Posterior vena cava (tissue), 2 donors: ENCODE results near the gene FAM180B. TPM values are rescaled to one million over a fixed set of nuclear protein-coding genes. Genes with fewer than 3 reads are reported as not detected.
A peak's percentile ranks its signal among the peaks of the same experiment; 100 is the strongest.

Experiments
- DNase-seq: peaks from one replicate; pipeline ENCODE4 v3.0.0-alpha.2; 2020; ENCODE audit warnings: low spot score
- intact Hi-C, 2 donors: fragments of 100-400 bp; cut with DNase I; formaldehyde crosslinking; loops; one replicate each; pipeline versions ENCODE4 v1.14.1 to v1.14.2; 2022 to 2023
- total RNA-seq, 2 donors: library from RNA; stranded (reverse); fragmentation: NEBNext Ultra II Directional; extraction: Animal tissue kit (Norgen Biotek cat#: 25700); gene quantifications; one replicate each; pipeline ENCODE4 v1.2.1, GENCODE V29; 2021
- donor health status: DM: yes; HTN: yes; CAD: no.
- donor health status: DM: yes; HTN: yes; CAD: no.

FAM180B gene
- total RNA-seq, 2 donors from 2014 or later: 3.4 to 7.2 TPM

DNA sequence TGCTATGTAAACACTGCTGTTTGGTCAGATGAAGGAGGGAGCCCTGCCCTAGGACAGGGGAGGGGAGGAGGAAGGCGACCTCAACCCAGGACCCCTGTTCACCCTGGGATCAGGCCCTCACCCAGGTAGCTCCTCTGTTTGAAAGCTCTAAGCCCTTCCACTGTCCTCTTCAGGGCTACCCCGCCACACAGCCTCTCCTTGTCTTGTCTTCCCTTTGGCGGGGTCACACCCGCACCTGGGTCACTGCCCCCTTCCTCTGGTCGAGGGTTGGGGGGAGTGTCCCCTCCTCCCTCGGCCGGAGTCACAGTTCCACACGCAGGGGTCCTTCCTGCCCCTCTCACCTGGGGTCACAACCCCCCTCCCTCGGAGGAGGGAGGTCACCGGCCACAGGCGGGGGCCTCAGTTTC is 21.5 kb upstream of the FAM180B start:
- intact Hi-C loops: no loop called here

DNA sequence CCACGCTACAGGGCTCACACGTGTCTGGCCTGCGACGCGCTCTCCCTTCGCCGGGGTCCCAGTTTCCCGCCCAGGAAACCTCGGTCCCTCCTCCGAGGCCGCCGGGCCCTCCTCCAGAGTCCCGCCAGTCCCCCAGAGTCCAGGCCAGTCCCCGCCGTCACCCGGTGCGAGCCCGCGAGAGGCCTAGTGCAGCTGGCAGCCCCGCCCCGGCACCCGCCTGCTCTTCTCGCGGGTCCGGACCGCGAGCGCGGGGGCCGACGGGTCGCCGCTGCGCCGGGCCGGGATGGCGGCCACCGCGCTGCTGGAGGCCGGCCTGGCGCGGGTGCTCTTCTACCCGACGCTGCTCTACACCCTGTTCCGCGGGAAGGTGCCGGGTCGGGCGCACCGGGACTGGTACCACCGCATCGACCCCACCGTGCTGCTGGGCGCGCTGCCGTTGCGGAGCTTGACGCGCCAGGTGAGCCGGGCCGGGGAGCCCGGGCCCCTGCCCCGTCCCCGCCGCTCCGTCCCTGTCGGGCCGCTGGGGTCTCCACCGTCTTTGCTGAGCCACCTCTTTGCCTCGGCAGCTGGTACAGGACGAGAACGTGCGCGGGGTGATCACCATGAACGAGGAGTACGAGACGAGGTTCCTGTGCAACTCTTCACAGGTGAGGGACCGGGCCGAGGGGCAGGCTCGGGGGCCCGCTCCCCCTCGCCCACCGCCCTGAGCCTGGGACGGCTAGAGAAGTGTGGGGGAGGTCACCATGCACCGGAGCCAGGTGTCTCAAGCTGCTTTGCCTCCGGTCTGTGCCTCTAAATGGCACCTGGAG is 20.9 kb upstream of the FAM180B start, which contains the start of gene PTPMT1:
PTPMT1 (plus strand) TSS at position 260 of the 809 bp plus-strand sequence; CDS start at position 284, 24 bp downstream.
- intact Hi-C loops: no loop called here
- peak; percentile 93 for DNase-seq

More for the DNA sequence above, 21.5 kb upstream of the FAM180B start:
- no peak for DNase-seq

DNA sequence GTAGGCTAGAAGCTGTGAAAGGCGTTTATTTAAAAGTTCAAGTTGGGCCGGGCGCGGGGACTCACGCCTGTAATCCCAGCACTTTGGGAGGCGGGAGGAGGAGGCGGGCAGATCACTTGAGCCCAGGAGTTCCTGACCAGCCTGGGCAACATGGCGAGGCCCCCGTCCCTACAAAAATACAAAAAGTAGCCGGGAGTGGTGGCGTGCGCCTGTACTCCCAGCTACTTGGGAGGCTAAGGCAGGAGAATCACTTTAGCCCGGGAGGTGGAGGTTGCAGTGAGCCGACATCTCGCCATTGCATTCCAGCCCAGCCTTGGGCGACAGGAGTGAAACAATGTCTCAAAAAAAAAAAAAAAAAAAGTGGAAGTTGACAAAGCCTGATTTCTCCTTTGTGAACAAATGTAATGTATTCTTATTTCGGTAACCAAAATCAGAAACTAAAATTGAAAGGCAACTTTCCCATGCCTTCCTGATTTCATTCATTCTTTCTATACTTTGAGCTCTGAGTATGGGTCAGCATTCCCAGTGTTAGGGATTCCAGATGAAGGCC is 20.3 kb upstream of the FAM180B start:
- no peak for DNase-seq
- intact Hi-C loops: no loop called here

DNA sequence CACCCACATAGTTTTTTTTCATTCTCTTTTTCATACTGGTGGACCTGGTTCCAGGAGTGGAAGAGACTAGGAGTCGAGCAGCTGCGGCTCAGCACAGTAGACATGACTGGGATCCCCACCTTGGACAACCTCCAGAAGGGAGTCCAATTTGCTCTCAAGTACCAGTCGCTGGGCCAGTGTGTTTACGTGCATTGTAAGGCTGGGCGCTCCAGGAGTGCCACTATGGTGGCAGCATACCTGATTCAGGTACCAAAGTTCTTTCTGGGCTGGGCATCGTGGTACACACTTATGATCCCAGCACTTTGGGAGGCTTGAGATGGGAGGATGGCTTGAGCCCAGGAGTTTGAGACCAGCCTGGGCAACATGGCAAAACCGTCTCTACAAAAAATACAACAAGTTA is 16.8 kb upstream of the FAM180B start:
- intact Hi-C loops: no loop called here
- no peak for DNase-seq

DNA sequence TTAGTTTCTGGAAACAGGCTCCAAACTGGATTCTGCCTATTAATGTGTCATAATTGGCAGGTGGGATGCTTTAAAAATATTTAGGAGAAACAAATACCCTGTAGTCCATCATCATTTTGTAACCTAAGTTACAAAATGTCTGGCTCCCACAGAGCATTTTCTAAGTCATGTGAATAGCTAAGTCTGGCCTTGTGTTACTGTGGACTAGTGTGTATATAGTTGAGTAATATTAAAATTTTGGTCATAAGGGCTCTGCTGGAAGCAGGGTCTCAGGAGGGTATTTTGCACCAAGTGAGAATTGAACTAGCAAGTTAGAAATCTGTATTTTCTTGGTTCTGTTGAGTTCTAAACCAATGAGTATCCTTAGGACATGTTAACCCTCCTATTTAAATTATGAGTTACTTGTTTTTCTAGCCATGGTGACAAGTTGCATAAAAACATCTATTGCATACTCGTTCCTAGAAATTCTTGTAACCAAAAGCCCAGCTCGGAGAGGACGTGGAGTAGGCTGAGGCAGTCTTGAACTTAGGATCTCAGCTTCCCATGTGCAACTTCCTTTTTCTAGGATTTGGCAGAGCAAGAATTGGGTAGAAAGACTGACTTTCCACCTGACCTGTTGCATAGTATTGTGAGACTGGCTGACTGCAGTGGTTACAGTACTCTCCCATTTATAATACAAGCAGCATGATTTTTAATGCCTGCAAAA is 15.7 kb upstream of the FAM180B start:
- no peak for DNase-seq
- intact Hi-C loops: no loop called here

DNA sequence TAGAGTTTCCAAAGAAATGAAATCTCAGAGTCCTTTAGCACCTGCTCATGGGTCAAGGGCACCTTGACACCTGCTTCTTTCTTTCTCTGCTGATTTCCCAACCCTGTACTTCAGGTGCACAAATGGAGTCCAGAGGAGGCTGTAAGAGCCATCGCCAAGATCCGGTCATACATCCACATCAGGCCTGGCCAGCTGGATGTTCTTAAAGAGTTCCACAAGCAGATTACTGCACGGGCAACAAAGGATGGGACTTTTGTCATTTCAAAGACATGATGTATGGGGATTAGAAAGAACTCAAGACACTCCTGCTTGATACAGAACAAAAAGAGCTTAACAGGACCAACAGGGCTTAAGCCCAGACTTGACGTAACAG is 15.1 kb upstream of the FAM180B start:
- intact Hi-C loops: no loop called here
- DNase-seq: no peak

DNA sequence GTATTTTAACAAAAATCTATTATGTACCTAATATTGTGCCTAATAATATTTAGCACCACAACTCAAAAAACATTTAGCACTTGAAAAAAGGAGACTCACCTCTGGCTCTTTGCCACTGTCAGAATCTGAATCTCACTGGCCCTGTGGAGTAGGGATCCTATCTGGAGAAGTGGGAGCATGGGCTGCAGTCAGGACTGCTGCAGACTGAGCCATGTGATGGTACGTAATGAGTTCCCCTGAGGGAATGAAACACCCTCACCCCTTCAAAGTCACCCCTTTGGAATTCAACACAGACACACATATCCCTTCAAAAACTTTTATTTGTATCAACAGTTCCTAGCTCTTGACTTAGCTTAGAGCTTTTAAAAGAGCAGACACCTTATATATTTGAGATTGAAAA is 14.6 kb upstream of the FAM180B start:
- intact Hi-C loops: no loop called here
- DNase-seq: no peak

DNA sequence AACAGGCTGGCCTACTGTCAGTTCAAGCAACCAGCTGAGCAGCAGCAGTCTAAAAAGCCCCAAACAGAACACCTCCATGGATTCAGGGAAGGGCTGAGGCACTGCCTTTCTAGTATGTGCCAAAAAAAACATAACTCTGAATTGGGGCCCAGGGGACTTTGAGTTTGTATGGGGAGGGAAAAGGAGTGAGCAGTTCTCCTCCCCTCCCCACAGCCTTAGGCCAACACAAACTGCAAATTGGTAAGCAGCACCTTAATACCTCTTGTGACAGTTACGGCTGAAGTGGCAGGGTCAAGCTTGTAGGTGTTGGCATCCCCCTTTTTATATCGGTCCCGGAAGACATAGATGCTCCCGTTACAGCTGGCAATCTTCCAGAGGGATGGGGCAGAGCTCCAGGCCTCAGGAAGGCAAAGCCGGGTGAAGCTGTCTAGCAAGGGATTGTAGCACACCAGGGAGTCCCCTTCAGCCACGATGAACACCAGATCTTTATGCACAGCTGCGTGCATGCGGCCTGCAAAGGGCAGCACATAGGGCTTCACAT is 13.7 kb upstream of the FAM180B start:
- intact Hi-C loops: no loop called here
- peak; percentile 51 for DNase-seq

DNA sequence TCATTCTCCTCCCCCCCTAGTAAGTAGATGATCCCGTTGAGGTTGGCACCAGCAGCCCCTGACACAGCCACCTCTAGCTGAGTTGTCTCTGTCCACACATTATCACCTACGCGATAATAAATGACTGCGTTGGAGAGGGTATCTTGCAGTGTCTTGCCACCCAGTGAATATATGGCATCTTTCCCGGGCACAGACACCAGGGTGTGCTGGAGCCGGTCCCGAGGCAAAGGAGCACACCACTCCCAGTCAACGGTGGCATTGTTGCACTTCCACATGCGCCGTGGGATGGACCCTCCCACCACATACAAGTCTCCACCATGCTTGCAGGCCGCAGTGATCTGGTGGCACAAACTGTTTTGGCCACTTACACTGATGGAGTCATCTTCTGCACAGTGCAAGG is 13.2 kb upstream of the FAM180B start:
- intact Hi-C loops: no loop called here
- DNase-seq: peak; percentile 36

DNA sequence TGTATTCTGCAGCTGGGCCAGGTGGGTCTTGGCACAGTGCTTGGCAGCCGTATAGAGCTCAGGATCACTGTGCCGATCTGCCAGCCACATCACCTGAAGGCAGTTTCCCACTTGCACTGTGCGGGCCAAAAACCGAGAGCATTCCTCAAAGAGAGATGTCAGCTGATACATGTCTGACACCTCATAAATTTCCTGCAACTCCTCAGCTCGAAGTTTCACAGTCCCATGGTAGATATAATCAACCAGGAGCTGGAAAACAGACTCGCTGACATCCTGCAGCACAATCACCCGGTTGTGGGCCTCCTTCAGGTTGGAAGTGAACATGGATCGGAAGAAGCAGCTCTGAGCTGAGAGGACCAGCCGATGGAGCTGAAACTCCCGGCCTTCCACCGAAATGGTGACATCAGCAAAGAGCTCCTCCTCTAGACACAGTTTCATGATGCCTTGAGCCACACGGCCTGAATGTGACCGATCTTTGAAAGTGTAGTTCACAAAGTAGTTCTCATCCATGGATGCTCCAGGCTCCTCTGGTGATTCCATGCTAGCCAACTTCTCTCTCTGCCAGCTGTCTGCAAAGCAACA is 8.9 kb upstream of the FAM180B start:
- intact Hi-C loops: no loop called here
- peak; percentile 65 for DNase-seq

DNA sequence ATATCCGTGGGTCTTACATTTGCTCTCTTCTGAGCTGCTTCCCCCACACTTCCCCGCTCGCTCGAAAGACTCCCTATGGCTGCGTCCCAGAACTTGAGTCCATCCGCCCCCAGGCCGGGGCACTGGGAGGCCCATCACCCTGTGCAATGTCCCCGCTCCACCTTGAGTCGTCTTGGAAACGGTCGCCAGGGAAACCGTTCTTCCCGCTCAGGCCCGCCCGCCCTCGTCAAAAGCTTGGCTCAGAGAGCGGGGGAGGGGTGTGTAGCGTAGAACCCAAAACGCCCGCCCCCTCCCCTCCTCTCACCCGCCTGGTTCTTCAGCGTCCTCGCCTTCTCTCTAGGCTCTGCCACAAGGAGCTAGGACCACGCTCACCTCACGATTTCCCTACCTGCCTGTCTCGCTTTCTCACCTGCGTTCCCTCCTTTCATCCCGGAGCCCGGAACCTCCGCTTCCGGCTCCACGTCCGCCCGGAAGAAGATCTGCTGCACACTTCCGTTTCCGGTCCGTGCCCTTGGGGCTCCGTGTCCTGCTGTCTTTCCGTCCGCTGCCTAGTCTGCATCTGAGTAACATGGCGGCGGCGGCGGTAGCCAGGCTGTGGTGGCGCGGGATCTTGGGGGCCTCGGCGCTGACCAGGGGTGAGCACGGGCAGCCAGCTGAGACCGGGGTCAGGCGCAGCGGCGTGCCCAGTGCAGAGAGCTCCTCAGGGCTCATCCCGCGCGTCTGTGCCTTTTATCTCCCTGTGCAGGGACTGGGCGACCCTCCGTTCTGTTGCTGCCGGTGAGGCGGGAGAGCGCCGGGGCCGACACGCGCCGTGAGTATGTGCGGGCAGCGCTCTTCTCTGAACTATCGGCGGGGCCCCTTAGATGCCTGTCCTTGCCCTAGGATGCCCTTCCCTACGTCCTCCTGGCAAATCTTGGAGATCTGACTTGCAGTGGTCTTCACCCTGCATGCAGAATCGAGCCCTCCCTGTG is 7.7 kb upstream of the FAM180B start, which contains the start of the genes KBTBD4 and NDUFS3:
KBTBD4 (minus strand) TSS at position 447 of the 971 bp plus-strand sequence; CDS start at position 428, 19 bp downstream.
NDUFS3 (plus strand) TSS at position 551 of the 971 bp plus-strand sequence; CDS start at position 569, 18 bp downstream.
- peak; percentile 96 for DNase-seq
- intact Hi-C loops: no loop called here

DNA sequence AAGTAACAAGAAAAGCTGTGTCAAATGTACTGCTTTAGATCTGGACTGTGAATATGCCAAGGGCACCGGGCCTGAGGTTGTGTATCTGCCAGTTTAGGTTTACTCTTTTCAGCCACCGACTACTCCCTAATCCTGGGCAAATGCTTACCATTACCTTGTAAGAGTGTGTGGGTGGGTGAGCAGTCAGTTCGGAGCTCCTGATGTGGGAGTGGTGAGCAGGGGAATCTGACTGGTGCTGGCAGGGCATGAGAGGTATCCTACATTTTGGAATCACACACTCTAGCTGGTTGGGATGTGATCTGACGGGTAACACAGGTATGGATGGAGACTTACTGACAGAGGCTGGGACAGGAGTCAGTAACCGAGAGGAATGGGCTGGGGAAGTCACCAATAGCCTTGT is 2.6 kb upstream of the FAM180B start:
- intact Hi-C loops: no loop called here
- DNase-seq: no peak

DNA sequence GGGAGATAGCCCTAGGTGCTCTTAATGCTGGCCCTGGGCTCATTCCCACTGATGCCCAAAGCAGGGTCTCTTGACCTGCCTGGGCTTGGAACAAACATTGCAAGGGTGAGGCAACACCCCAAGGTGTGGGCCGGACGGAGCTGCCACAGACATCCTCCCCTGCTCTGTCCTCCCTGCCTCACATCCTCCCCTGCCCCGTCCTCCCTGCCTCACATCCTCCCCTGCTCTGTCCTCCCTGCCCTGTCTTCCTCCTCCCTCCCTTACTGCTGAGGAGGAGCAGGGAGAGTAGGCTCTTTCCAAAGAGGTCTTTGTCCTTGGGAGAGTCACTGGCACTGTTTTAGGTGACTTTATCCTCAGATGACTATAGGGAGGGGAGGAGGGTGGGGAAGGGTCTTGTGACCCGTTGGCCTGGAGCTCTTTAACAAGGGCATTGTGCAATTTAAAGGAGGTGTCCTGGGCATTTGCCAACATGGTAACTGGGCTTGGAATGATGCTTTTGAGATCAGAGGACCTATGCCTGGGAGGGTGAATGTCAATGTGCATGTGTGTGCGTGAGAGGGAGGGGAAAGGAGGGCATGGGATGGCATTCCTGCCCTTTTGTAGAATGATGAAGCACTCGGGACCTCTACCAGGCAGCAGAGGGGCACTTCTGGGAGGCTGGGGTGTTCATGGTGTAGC is 700 bp downstream of the FAM180B start:
- no peak for DNase-seq
- intact Hi-C loops: no loop called here

DNA sequence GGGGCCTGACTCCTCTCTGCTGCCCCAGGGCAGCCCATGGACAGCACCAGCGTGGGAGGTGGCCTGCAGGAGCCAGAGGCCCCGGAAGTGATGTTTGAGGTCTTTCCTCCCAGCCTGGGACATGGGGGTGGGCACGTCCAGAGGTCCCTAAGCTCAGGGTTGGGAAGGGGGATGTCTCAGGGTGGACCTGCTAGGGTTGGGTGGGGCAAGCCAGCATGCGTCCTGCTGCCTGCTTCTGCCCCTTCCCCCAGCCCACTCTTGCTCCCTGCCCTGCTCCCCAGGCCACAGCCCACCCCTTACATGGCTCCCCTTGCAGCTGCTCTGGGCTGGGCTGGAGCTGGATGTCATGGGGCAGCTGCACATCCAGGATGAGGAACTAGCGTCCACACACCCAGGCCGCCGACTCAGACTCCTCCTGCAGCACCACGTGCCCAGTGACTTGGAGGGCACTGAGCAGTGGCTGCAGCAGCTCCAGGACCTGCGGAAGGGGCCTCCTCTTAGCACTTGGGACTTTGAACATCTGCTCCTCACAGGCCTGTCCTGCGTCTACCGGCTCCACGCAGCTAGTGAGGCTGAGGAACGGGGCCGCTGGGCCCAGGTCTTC is 1.3 kb downstream of the FAM180B start:
- peak; percentile 93 for DNase-seq
- intact Hi-C loops: no loop called here

DNA sequence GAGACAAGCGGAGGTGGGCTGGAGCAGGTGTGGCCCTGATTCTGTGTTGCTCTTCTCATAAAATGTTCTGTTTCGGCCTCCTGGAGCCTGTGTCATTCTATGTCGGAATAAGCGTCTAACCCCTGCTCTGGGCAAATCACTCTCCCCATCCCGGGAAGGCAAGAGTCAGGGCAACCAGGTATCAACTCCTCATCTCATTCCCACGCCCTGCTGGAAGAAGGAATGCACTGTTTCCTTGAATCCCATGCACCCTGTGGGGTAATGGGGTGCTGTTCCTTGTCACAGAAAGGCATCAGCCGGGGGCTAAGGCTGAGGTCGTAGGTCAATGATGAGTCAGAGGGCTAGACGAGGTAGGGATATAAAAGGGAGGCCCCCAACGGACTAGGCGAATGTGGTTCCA is 2.6 kb downstream of the FAM180B start:
- DNase-seq: no peak
- intact Hi-C loops: no loop called here

DNA sequence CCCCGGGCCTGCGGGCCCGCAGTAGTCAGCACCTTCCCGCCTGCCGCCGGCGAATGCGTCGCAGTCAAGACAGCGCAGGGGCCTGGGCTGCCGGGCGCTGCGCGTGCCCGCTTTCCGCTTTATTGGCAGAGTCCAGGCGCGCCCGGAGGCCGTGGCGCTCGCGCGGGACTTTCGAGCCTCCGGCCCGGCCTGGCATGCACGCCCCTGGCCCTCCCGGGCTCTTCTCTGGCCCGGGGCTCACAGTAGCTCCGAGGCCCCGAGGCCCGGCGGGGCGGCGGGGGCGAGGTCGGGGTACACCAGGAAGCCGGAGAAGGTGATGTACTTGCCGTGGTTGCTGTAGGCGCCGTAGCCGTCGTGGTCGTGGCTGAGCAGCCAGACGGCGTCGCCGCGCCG is 3.1 kb downstream of the FAM180B start:
- no peak for DNase-seq

DNA sequence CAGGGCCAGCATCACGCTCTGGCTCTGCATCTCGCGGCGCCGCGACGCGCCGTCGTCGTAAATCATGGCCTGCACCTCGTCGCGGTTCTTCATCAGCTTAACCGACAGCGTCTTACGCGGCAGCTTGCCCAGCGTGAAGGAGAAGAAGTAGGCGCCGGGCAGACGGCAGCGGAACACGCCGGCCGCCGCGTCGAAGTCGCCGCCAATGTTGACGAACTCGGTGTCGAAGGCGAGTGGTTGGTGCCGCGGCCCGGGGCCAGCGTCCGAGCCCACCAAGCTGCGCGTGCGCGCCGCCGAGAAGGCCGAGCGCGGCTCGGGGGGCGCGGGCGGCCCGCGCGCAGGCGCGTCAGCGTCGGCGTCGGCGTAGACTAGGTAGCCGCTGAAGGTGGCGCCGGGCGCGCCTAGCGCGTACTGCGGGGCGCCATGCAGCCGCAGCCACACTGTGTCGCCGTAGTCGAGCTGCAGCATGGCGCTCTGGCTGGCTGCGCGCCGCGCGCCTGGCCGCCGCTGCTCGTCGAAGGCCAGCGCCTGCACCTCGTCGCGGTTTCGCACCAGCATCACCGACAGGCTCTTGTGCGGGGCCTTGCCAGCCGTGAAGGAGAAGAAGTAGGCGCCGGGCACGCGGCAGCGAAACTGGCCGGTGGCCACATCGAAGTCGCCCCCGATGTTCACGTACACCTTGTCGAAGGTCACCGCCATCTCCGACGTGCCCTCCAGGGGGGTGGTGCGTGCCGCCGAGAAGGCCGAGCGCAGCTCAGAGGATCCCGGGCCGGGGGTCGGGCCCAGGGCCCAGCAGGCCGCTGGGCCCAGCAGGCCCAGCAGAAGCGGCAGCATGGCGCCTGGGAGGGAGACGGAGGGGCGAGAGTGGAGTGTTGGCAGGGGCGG is 3.7 kb downstream of the FAM180B start:
- no peak for DNase-seq
- intact Hi-C loops: no loop called here

More for the DNA sequence above, 3.1 kb downstream of the FAM180B start:
- intact Hi-C loops: no loop called here
